HG03196 (cell line): ENCODE results near the gene KCNG1.
"Not testable (repeated sequence)": the region's sequence is repeated elsewhere in the genome, so short reads cannot be mapped to it uniquely, and the experiment has no call there.

Experiments used
- ATAC-seq: cut with Tn5 transposase; IDR thresholded peaks from one replicate; pipeline ENCODE4 v1.9.1; 2021; ENCODE audit not compliant: unreplicated experiment

Gene KCNG1, protein sequence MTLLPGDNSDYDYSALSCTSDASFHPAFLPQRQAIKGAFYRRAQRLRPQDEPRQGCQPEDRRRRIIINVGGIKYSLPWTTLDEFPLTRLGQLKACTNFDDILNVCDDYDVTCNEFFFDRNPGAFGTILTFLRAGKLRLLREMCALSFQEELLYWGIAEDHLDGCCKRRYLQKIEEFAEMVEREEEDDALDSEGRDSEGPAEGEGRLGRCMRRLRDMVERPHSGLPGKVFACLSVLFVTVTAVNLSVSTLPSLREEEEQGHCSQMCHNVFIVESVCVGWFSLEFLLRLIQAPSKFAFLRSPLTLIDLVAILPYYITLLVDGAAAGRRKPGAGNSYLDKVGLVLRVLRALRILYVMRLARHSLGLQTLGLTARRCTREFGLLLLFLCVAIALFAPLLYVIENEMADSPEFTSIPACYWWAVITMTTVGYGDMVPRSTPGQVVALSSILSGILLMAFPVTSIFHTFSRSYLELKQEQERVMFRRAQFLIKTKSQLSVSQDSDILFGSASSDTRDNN

DNA sequence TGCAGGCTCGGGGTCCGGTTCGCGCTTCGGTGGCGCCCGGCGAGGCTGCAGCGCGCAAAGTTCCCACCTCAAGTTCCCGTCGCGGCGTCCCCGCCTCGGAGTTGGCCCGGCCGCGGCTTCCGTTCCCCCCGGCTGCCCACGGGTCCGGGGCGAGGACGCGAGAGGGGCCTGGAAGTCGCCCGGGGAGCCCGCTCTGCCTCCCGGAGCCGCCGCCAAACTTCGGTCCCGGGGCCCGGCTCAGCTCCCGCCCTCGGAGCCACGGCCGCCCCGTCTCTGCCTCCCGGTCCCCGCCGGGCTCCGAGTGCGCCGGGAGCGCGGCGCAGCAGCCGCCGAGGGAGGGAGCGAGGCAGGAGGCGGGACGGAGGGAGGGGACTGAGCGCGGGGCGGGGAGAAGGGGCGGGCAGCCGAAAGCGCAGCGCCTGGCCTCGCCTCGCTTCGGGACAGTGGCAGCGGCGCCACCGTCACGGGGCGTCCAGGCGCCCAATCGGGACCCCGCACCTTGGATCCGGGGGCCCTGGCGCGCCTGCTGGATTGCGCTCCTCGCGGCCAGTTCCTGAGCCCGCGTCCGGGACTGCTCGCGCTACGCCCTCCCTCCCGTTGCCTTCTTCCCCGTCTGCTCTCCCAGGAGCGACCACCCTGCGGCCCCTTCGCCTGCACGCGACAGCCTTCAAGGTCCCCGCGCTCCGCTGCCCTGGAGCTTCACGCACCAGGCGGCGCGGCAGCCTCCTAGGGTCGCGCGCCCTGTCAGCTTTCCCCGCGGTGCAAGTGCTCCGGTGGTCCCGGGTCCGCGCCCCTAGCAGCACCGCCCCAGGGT, at the start of gene KCNG1:
KCNG1 (minus strand) TSS at position 305 of the 814 bp plus-strand sequence. CDS start 12,769 bp downstream, outside the sequence.
- ATAC-seq: no peak

- ATAC-seq: no peak
Observed at GRCh38 chr20:51070621-51071020, 47.7 kb upstream of the KCNG1 start.

DNA sequence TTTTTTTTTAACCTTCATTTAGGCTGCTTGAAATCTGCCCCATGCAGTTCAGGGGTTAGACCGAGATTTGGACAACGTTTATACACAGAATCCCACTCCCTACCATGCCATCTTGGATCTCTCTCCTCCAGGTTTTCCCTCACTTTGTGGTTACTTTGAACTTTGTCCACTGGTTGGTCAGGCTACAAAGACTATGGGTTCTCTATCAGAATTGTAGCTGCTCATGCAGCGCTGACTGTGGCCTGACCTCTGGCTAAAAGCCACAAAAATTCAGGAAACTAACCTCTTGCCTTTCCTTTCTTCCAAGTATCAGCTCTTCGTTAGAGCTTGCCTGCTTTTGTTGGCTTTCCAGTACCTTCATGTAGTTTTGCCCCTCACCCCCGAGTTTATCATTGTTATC, 44.9 kb upstream of the KCNG1 start:
- ATAC-seq: no peak

DNA sequence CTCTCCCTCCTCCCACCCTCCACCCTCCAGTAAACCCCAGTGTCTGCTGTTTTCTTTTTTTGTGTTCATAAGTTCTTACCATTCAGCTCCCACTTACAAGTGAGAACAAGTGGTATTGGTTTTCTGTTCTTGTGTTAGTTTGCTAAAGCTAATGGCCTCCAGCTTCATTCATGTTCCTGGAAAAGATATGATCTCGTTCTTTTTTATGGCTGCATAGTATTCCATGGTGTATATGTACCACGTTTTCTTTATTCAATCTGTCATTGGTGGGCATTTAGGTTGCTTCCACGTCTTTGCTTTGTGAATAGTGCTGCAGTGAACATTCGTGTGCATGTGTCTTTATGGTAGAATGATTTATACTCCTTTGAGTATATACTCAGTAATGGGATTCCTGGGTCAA, 42.7 kb upstream of the KCNG1 start:
- ATAC-seq: no peak

GRCh38 chr20:51064137-51064536, 41.2 kb upstream of the KCNG1 start:
- no peak for ATAC-seq

GRCh38 chr20:51062065-51062464, 39.2 kb upstream of the KCNG1 start:
- ATAC-seq: no peak

- no peak for ATAC-seq
Observed at GRCh38 chr20:51061418-51062045, 38.6 kb upstream of the KCNG1 start.

DNA sequence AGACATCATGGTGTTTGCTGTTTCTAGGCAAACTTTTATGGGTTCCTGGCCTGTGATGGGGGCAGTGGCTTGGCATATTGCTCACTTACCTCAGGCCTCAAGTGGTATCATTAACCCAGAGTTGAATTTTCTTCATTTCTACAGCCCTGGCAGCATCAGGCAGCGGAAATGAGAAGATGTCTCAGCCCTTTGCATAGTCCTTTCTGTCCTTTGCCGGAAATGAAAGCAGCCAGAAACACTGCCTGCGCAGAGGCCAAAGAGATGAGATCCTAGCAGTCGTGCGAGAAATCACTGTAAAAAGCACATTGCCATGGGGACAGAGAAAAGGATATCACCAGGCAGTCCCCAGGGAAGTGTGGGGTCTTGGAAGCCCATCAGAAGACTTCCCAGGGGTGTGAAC, 37.4 kb upstream of the KCNG1 start:
- no peak for ATAC-seq

- no peak for ATAC-seq
Observed at GRCh38 chr20:51059862-51060261, 37.0 kb upstream of the KCNG1 start.

DNA sequence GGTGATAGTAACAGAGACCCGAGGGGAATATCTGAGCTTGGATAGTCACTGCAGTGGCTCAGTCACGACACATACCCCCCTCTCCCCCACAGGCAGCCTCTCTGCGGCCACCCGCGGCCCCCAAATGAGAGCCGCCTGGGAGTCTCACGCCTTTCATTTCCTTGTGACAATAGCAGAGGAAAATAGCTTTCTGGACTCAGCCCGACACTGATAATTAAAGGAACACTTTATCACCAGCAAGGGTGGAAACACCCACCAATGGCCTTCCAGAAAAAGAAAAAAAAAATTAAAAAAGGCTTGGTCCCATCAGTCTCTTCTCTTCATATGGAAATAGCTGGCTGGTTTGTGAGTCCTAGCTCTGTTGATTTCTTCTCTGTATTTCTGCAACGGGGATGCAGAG, 35.1 kb upstream of the KCNG1 start:
- ATAC-seq: no peak

DNA sequence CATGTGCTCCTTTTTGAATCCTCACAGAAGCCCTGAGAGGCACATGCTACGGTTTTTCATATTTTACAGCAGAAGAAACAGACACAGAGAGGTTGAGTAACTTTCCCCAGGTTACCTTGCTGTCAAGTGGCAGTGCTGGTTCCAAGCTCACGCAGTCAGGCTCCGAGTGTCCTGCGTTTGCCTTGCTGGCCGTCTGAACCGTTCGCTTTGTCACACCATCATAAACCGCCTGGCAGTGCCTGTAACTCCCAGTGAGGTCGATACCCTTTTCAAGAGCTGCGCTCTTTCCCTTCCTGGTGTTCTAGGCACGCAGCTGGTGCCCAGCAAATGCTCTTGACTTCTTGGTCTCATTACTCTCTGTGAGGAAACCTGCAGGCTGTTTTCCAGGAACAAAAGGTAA, 31.3 kb upstream of the KCNG1 start:
- no peak for ATAC-seq

DNA sequence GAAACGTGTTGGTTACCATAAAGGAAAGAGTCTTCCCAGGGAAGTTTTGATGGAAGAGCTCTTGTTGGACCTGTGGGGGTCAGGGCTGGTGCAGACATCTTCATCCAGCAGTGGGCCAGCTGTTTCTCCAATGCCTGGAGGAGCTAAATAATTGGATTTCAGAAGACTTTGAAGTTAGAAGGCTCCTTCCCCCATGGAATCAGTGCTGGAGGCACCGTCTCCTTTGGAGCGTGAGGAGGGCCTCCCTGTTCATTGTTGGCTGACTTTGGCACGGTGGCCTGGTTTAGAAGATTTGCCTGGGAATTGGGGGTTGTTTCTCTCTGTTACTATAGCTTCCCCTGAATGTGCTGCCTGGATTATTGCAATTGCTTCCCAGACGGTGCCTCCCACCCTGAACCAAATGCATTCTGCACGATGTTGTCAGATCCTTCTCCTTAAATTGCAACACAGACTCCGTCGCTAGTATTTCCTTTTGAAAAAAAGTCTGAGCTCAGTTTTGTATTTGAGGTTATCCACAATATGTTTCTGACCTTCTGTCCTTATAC, 27.7 kb upstream of the KCNG1 start:
- ATAC-seq: no peak

DNA sequence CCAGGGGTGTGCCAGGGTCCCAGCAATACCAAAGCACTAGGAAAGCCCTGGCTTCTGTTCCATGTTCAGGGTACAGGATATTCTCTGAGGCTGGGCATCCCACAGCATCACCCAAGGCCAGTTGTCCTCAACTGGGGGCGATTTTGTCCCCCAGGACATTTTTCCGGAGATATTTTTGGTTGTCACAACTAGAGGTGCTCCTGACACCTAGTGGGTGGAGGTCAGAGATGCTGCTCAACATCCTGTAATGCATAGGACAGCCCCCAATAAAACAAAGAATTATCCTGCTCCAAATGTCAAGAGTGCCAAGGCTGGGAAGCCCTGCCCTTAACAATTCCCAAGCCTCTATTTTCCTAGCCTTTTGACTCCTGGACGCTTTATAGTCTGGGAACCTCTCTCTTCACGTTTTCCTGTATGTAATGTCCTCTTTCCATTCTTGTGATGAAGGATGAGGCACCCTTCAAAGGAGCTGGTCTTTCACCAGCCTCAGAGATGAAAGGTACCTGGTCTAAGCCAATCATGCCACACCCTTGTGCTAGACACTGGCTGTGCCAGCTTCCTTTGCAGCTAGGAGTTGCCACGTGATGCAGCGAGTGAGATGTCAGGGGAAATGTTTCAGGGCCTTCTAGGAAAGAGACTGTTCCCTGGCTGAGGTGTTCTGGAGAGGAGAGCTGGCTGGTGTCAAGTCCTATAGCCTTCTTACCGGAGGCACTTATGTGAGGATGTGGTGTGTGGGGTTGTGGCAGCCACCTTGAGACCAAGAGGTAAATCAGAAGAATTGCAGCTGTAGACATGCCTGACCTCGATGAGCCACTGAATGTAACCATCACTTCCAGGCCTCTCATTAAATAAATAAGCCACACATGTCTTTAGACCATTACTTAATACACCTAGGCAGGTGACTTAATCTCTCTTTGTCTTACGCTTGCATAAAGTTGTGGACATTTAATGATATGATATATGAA, 23.4 kb upstream of the KCNG1 start:
- no peak for ATAC-seq

DNA sequence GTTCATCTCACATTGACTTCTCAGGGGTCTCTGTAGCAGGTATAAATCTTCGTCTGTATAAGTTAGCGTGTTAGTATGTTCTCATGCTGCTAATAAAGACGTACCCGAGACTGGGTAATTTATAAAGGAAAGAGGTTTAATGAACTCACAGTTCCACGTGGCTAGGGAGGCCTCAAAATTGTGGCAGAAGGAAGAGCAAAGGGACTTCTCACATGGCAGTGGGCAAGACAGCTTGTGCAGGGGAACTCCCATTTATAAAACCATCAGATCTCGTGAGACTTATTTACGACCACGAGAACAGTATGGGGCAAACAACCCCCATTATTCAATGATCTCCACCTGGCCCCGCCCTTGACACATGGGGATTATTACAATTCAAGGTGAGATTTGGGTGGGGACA, 22.6 kb upstream of the KCNG1 start:
- not testable (repeated sequence) for ATAC-seq

DNA sequence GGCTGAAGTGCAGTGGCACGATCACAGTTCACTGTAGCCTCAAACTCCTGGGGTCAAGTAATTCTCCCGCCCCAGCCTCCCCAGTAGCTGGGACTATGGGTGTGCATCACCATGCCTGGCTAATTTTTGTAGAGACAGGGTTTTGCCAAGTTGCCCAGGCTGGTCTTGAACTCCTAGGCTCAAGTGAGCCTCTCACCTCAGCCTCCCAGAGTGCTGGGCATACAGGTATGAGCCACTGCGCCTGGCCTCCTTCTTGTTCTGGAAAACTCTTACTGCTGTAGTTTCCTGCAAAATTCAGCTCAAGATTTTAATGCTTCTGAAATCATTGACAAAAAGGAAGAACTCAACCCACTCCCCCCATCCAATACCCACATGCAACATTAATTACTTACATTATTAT, 21.9 kb upstream of the KCNG1 start:
- no peak for ATAC-seq

GRCh38 chr20:51043811-51044210, 20.9 kb upstream of the KCNG1 start:
- ATAC-seq: no peak

- ATAC-seq: no peak
Observed at GRCh38 chr20:51042657-51043247, 19.8 kb upstream of the KCNG1 start.

DNA sequence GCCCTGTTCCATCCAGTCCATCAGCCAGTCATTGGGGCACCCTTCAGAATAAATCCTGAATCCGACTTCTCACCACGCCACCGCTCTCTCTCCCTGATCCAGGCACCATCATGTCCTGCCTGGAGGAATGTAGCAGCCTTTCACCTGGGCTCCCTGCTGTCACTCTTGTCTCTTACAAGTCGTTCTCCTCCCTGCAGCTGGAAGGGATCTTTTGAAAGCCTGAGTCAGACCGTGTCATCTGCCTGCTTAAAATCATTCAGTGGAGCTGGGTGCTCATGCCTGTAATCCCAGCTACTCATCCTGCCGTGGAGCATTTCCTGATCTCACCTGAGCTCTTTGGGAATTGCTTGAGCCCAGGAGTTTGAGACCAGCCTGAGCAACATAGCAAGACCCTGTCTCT, 19.2 kb upstream of the KCNG1 start:
- no peak for ATAC-seq

DNA sequence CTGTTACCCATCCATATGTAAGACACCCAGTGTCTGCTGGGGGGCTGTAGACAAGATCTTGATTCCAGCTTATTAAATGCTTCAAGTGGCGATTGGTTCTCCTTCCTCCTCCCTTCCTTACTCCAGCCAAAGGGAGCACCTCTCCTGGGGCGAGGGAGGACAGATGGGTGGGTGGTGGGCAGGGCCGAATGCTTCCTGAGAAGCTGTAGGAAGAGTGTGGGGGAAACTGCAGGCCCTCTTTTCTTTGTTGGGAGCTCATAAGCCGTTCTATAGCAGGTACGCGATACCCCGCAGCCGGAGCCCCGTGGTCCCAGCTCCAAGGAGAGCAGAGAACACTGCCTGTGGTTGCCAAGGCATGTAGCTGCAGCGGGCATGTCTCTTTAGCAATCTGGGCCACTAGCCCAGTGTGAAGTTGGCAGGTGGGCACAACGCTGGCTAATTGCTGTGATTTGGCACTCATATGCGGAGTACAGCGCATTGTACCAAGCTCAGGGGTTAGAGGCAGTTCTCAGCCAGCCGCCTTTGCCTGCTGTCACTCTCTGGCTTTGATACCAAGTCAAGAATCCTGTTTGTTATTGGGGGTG, 14.7 kb upstream of the KCNG1 start:
- ATAC-seq: no peak
